Measurements from ENCODE around the gene HIPK2.
"Not testable (repeated sequence)": the region's sequence is repeated elsewhere in the genome, so short reads cannot be mapped to it uniquely, and the experiment has no call there.

Gene HIPK2

DNA sequence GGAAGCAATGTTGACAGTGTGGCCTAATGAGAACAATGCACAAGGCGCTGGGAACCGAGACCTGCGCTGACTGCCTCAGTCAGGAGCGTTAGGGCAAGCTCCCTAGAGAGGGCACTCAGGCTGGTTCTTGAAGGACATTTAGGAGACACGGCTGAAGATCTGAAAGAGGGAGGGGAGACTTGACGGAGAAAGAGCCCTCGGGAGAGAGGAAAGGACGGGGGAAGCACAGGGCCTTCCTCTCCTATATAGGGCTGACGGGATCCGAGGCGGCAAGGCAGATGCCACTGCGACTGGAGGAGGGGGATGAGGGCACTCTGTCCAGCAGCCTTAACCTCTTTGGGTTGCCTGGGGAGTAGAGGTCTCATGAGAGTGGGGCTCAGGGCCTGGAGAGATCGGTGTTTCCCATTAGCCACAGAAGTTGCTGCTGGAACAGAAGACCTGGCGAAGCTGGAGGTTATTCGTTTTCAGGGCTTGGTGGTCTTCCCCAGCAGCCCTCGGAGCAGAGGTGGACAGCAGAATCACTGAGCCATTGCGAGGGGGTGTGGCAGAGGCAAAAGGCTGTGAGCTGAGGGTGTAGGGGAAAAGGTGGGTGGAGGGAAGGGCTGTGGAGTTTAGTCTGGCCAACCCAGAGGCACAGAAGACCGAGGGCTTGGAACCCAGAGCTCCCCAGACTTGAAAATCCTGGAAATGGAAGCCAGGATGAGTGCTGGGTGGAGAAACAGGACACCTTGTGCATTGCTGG lies 218.3 kb downstream of the HIPK2 start:
- DNase-seq = no peak

DNA sequence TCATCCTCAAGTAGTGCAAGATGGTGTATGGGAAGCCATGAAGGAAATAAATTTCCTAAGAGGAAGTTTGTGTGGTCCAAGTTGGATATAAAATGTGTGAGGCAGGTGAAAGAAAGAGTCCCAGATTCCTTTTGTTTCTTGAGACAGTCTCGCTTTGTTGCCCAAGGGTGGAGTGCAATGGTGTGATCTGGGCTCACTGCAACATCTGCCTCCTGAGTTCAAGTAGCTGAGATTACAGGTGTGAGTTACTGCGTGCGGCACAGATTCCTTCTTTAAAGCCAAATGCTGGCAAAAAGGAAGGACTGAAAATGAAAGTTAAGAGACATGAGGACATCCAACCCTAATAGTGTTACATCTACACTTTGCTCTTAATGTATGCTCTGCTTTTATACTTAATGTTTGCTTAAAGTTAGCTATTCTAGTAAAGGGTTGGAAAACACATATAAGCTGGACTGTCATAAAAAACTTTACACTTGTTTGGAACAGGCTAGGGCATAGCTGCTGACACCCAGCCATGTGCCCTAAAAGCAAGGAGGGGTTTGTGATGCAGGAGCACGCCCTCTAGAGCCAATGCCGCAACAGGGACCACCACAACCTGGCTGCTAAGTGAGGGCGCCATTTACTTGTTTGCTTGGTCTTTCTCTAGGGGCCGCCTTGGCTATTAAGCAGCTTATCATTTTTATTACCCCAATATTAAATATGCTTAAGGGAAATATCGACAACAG lies 219.8 kb downstream of the HIPK2 start:
- no peak for DNase-seq

DNA sequence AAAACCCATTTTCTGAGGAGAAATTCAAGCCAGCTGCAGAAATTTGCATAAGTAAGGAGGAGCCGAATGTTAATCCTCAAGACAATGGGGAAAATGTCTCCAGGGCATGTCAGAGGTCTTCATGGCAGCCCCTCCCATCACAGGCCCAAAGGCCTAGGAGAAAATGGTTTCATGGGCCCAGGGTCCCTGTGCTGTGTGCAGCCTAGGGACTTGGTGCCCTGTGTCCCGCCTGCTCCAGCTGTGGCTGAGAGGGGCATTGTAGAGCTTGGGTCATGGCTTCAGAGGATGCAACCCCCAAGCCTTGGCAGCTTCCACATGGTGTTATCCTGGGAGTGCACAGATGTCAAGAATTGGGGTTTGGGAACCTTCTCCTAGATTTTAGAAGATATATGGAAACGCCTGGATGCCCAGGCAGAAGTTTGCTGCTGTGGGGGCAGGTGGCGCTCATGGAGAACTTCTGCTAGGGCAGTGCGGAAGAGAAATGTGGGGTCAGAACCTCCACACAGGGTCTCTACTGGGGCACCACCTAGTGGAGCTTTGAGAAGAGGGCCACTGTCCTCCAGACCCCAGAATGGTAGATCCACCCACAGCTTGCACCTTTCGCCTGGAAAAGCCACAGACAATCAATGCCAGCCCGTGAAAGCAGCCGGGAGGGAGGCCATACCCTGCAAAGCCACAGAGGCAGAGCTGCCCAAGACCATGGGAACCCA lies 223.7 kb downstream of the HIPK2 start:
- DNase-seq = not testable (repeated sequence)

DNA sequence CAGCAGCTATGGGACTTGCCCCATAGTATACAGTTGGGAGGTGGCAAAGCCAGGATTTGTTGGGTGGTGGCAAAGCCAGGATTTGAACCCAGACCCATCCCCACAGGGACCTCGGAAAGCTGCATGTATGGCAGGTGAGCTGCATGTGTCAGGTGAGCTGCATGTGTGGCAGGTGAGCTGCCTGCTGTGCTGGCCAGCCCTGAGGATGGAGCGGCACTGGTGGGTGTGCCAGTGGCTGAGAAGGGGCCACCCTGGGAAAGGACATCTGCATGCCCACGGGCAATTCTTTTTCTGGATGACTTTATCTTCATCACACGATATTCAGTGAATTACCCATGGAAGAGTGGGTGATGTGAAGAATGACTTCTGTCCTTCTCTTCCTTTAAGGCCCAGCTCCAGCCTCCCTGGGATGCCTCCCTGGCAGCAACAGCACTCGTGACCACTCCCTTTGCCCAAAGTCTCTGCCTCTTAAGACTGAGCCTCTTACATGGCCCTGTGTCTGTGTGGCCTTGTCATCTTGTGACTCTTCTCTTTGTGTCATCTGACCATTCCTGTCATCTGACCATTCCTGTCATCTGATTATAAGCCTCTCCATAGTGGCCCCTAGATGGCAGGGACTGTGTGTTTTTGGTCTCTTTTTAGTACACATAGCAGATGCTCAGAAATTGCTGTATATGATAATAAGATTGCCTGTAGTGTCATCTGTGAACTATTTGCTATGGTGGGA lies 229.3 kb downstream of the HIPK2 start:
- DNase-seq = no peak

DNA sequence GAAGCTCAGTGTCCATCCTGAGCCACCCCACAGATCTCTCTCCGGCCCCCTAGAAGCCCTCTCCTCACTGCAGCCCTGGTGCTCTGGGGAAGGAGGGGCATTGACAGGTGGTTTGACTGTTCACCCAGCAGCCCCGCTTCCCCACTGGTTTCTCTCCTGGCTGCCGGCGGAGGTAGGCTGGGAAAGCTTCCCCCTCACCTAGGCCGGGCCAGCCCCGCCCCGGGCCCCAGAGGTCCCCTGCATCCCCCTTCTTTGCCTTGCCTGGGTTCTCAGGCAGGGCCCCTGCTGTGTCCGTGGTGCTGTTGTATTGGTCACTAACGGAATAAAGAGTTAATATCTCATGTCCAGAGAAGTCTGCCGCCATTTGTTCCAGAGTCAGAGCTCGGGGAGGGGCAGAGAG lies 233.2 kb downstream of the HIPK2 start:
- DNase-seq = no peak

DNA sequence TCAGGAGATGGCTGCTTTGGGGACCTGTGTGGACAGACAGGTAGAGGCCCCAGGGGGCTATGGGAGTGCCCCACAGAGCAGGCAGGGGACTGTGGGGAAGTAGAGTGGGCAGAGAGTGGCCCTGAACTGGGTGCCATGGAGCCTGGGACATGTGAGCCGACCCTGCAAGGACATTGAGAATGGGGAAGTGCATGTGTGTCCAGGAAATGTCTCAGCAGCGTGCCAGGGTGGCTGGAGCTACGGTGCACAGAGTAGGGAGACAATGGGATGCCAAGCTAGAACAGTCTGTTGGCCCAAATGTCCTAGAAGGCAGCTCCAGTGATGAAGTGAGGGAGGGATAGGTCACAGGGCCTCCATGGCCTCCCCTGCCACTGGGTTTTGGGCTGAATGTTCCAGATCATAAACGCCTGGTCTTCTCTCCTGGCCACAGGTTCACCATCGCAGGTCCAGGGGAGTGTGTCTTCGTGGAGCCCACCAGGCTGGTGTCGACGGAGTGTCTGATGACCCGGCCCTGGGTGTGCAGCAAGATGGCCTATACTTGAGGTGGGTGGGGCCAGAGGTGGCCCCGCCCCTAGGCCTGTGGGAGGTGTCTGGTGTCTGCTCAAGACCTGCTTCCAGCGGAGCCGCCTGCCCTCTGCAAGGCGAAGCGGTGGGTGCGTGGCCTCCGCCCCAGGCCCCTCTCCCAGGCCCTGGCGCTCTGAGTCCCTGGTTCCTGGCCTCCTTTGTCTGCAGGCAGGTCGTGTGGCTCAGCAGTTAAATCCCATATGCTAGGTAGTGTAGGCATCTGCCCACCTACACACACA lies 233.8 kb downstream of the HIPK2 start:
- DNase-seq = no peak

DNA sequence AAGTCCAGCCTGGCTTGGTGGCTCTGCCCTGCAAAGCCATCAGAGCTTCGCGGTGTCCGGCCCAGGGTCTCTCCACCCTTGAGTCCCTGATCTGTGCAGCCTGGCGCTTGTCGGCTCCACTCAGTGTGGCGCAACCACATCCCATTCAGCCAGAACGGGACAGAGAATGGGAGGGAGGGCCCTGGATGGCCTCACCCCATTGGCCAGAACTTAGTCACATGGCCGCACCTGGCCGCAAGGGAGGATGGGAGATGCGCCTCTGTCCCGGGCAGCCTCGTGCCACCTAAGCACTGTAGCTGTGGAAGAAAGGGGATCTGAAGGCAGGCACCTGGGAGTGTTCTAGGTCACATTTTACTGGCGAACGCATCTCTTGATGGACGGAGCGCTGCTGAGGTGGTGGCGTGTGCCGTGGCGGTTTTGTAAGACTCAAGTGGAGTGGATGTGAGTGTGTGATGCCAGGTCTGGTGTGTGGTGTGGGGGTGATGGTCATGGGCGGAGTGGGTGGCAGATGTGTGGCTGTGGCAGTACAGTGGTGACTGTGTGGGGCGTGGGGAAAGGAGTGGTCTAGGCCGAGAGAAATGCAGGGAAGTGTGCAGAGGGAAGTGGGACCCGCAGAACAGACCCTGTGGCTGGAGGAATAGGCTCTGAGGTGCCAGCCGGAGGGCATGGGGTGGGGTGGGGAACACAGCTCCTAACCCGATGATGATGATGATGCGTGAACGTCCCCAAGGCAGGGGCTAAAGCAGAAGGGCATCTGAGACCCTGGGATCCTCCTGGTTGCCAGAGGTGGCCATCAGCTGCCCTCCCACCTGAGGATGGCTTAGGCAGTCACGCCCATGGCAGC lies 235.3 kb downstream of the HIPK2 start:
- no peak for DNase-seq

DNA sequence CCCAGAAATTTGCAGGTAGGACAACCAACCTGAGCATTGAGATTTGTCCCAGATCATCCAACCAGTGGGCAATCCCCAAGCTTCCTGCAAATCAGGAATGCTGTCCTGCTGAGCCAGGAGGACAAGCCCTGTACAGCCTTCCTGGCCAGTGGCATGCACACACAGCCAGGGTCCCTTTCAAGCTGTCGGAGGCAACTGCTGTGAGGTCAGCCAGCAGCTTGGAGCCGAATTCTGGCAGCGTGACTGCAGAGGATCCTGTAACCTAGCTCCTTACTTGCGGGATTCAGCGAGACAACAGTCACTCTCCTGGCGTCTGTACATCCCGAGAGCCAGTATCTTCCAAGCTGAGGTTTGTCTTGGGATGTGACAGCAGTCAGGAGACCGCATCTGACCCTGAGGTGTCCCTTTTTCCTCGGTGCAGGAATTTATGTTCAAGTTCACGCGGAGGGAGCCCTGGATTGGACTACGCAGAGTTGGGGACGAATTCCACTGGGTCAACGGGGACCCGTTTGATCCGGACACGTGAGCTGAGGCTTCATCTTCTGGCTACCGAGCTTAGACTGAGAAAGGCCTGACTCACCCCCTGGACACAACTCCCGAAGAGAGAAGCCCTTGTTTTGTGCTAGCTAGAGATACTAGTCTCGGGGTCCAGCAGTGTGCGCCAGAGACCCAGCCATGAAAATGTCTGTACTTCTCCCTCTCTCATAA lies 236.0 kb downstream of the HIPK2 start:
- DNase-seq = no peak

DNA sequence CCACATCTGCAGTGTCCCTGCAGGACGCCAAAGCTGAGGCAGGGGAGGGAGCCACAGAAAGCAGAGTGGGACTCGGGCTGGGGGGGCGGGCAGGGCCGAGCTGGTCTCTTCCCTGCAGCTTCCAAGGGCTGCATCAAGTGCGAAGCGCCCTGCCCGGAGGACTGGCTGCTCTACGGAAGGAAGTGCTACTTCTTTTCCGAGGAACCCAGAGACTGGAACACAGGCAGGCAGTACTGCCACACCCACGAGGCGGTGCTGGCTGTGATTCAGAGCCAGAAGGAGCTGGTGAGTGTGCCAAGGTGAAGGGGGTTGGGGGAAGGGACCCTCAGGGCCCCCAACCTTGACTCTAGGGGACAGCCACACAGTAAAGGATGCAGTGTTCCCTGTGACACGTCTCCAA lies 237.6 kb downstream of the HIPK2 start:
- no peak for DNase-seq

DNA sequence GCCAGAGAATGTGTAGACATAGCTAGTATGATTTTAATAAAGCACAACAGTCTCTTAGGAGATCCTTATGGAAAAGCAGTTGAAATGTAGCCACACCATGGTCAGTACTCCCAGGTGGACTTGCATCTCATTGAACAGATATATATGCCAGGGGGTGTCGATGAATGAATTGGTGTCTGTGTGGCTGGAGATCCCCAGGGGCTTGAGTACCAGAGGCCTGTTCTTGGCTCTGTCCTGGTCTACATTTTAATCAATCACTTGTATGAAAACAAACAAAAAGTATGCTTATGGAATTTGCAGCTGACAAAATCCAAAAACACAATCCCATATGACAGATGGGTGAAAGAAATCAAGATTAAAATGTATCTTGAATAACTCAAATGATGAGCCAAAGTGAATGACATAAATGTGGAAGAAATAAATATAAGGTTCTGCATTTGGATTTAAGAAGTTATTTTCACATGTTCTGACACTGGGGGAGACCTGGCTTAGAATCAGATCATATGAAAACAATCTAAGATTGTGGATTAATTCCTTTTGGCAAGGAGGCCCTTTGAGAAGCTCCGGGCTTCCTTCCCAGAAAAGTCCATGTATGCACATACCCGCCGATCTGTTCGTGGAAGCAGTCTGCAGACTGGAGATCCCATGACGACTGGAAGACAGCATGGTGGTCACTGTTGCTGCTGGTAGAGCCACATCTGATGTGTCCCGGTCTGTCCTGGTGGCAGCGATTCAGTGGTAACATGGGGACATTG lies 238.7 kb downstream of the HIPK2 start:
- no peak for DNase-seq

DNA sequence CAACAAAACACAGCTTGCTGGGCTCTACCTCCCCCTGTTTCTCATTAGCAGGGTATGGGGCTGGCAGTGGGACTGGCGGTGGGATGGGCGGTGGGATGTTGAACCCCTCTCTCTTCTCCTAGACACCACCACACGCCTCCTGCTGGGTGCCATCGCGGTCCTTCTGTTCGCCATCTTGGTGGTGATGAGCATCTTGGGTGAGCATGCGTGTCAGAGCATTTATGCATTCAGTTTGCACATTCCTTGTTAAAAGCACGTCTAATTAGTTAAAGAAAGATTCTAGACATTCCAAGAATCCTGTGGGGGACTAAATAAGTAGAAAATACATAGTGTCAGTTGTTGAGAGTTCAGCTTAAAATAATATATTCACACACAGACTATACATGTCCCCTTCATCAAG lies 241.6 kb downstream of the HIPK2 start:
- no peak for DNase-seq

DNA sequence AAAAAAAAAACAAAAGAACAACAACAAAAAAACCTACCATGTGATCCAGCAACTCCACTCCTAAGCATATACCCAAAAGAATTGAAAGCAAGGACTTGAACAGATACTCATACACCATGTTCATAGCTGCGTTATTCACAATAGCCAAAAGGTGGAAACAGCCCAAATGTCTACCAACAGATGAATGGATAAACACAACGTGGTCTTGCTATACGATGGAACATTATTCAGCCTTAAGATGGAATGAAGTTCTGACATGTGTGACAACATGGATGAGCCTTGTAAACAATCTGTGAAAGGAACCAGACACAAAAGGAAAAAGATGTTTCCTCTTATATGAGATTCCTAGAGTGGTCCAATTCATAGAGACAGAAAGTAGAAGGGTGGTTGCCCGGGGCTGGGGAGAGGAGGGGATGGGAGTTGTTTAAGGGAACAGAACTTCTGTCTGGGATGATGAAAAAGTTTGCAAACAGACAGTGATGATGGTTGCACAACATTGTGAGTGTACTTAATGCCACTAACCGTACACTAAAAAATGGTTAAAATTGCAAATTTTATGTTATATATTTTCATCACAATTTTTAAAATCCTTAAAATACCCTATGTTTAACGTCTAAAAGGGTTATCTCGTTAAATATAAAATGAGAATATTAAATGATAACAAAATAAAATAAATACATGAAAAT lies 242.7 kb downstream of the HIPK2 start:
- DNase-seq = no peak

DNA sequence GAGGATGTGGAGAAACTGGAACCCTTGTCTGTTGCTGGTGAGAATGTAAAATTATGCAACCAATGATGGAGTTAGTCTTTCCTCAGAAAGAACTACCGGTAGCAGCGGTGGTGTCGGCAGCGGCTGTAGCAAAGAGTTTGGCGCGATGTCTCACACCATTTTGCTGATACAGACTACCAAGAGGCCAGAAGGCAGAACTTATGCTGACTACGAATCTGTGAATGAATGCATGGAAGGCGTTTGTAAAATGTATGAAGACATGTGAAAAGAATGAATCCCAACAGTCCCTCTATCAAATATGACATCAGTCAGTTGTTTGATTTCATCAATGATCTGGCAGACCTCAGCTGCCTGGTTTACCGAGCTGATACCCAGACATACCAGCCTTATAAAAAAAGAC lies 243.7 kb downstream of the HIPK2 start:
- DNase-seq = no peak

DNA sequence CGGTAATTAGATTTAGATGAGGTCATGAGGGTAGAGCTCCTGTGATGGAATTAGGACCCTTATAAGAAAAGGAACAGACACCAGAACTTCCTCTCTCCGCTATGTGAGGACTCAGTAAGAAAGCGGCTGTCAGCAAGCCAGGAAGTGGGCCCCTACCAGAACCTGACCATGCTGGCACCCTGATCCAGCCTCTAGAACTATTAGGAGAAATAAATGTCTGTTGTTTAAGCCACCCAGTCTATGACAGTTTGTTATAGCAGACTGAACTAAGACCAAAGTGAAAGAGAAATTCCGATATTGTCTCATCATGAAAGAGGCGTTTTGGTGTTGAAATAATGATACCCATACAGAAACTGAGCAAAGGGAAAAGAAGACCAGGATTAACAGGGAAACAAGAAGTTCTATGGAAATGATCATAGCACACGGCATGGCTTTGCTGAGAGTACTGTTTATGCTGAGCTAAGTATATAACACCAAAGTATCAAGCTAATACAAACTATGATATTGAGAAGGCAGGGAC lies 245.1 kb downstream of the HIPK2 start:
- no peak for DNase-seq

DNA sequence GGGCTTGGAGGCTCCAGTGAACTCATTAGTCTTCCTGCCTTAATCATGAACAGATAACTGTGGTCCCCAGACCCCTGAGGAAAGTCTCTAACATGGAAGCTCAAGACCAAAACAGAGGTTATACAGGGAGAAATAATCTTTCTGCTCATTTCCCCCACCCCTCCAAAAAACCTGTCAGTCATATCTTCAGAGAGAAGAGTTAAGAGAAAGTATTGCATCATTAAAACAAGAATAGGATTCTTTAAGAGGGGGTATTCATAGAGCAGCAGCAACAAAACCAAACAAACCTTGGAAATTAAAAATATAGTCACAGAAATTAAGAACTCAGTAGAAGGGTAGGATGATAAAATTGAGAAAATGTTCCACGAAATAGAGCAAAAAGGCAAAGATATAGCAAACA lies 246.7 kb downstream of the HIPK2 start:
- no peak for DNase-seq

DNA sequence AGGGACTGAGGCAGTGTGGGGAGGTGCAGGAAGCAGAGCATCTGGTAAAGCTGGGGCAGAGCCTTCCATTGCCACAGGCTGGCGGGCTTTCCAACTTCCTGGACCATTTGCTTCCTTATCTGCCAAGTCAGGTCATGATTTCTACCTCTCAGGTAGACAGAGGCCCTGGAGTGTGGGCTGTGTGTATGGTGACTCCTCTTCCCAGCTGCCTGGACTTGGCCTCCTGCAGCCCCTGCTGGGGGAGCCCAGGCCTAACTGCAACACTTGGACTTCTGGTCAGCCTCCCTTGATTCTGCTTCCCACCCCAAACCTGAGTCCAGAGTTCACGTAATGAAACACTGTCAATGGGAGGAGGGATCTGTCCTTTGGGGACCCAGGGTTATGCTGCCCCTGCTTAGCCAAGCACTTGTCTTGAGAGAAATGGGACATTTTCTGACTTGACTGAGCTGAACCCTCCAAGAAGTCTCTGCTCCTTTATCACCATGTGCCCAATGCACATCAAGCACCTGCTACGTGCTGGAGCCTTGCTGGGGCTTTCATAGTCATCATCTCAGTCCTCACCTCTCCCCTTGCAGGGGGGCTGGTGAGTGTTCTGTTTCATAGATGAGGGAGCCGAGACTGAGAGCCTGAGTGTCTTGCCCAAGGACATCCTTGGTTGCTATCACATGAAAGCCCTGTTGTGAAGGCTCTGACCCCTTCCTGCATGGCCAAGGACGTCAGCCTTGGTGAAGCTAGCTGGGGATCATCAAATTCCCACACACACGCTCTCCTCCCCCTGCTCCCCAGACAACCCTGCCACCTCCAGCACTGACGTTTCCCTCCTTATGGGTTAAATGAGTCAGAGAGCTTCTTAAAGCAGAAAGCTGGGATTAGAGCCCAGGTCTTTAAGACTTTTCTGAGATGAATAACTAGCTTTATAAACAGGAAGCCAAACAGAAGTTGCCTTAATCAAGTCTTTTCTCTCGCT lies 250.9 kb downstream of the HIPK2 start:
- DNase-seq = no peak

DNA sequence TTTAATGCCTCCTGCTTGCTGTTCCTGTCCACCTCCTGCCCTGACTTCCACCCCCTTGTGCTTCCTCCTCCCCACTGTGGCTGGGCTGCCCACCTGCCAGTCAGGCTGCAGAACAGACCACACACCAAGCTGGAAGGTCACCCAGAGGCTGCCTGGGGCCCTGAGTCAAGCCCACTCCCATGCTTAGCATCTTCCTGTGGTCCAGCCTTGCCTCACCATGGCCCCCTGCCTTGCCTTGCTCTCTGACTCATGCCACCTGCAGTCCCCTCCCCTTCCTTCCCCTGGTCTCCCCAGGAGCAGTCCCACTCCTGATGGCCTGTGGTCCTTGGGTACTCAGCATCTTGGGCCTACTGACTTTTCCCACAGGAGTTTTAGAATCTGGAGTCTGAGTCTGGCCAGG lies 252.0 kb downstream of the HIPK2 start:
- no peak for DNase-seq

DNA sequence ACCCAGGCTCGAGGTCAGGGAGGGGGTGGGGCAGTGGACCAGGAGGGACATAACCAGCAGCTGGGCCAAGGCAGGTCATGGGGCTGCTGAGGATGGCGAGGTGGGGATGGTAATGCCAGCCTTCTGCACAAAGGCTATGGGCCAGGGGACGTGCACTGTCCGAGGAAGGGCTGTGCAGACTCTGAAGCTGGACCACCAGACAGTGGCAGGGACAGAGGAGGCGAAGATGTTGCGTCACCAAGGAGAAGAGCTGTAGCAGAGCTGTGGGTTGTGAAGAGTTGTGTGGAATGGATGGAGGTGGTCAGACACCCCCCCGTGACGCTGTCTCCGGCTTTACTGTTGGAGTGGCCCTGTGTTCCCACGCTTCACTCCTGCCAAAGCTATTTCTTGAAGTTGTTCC lies 252.6 kb downstream of the HIPK2 start:
- no peak for DNase-seq

Measured in NCI-H146 (cell line).